ENCODE data around the gene TBX18.

The TBX18 gene

GRCh38 chr6:84748376-84748775, 16.0 kb downstream of the TBX18 start:
- Histone ChIP-seq H3K27me3 (ENCODE audit: insufficient read depth, low read length) (no peaks in the 10 kb centered on the region), H3K4me3 (ENCODE audit: low read depth, low read length) (no peak overlapping the region), H2AFZ (ENCODE audit: low read length, unreplicated experiment) (no peak overlapping the region), H3K4me1 (ENCODE audit: control insufficient read depth, insufficient read depth, low read length, unreplicated experiment) (peaks cover 30% of the 10 kb centered on the region), H3K36me3 (ENCODE audit: insufficient read depth, low read length) (peaks cover 37% of the 10 kb centered on the region), H3K79me2 (ENCODE audit: control insufficient read depth, insufficient read depth, low read length, unreplicated experiment) (peaks cover 32% of the 10 kb centered on the region), H3K27ac (ENCODE audit: low read depth, low read length) (no peak overlapping the region)

DNA sequence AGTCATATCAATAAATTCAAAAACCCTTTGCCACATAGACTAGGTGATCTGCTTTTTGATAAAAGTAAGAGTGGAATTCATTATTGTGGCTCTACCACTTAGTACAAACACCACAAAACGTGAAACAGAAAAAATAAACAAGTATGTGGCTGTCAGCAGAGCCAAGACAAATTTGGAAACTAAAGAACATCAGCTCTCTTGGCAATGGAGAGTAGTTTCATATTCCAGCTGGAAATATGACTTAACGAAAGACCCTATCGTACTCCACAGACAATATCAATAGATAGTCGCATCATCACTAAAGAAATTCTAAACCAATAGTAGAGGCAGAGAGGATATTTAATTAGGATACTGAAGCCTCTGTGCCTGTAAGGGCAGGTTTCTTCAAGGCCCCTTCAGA, 20.8 kb downstream of the TBX18 start:
- H3K36me3 ChIP-seq (ENCODE audit: insufficient read depth, low read length) = peaks cover 27% of the 10 kb centered on the region
- H3K27me3 ChIP-seq (ENCODE audit: insufficient read depth, low read length) = no peaks in the 10 kb centered on the region
- H3K4me1 ChIP-seq (ENCODE audit: control insufficient read depth, insufficient read depth, low read length, unreplicated experiment) = peaks cover 33% of the 10 kb centered on the region
- H2AFZ ChIP-seq (ENCODE audit: low read length, unreplicated experiment) = no peak overlapping the region
- no peak overlapping the region for H3K27ac ChIP-seq (ENCODE audit: low read depth, low read length)
- no peak overlapping the region for H3K4me3 ChIP-seq (ENCODE audit: low read depth, low read length)
- H3K79me2 ChIP-seq (ENCODE audit: control insufficient read depth, insufficient read depth, low read length, unreplicated experiment) = peaks cover 6% of the 10 kb centered on the region

DNA sequence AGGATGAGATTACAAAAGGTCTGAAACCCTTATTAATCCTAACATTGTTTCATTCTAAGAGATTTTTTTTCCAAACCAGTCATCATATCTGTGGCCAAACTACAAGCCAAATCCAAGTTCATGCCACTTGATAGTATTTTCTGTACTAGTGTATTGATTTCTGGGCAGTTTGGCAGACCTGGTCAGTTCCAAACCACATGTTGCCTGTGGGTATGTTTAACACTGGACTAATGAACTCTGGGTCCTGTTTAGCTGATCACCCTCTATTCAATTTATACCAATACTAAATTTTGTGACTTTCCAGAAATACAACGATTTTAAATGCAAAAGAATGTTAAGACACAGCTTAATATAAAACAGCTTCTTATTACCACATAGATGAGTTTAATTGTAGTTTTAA, 24.0 kb downstream of the TBX18 start:
- Histone ChIP-seq H3K36me3 (ENCODE audit: insufficient read depth, low read length) (peaks cover 38% of the 10 kb centered on the region), H3K27ac (ENCODE audit: low read depth, low read length) (no peak overlapping the region), H3K4me1 (ENCODE audit: control insufficient read depth, insufficient read depth, low read length, unreplicated experiment) (peaks cover 33% of the 10 kb centered on the region), H3K4me3 (ENCODE audit: low read depth, low read length) (no peak overlapping the region), H3K79me2 (ENCODE audit: control insufficient read depth, insufficient read depth, low read length, unreplicated experiment) (peaks cover 3% of the 10 kb centered on the region), H3K27me3 (ENCODE audit: insufficient read depth, low read length) (no peaks in the 10 kb centered on the region), H2AFZ (ENCODE audit: low read length, unreplicated experiment) (no peak overlapping the region)

- H3K36me3 ChIP-seq (ENCODE audit: insufficient read depth, low read length) = peaks cover 43% of the 10 kb centered on the region
- no peaks in the 10 kb centered on the region for H3K27me3 ChIP-seq (ENCODE audit: insufficient read depth, low read length)
- H3K4me1 ChIP-seq (ENCODE audit: control insufficient read depth, insufficient read depth, low read length, unreplicated experiment) = peaks cover 28% of the 10 kb centered on the region
- H3K4me3 ChIP-seq (ENCODE audit: low read depth, low read length) = no peak overlapping the region
- H3K79me2 ChIP-seq (ENCODE audit: control insufficient read depth, insufficient read depth, low read length, unreplicated experiment) = peaks cover 3% of the 10 kb centered on the region
- H3K27ac ChIP-seq (ENCODE audit: low read depth, low read length) = no peak overlapping the region
- H2AFZ ChIP-seq (ENCODE audit: low read length, unreplicated experiment) = no peak overlapping the region
Observed at GRCh38 chr6:84739866-84740208, 24.6 kb downstream of the TBX18 start.

DNA sequence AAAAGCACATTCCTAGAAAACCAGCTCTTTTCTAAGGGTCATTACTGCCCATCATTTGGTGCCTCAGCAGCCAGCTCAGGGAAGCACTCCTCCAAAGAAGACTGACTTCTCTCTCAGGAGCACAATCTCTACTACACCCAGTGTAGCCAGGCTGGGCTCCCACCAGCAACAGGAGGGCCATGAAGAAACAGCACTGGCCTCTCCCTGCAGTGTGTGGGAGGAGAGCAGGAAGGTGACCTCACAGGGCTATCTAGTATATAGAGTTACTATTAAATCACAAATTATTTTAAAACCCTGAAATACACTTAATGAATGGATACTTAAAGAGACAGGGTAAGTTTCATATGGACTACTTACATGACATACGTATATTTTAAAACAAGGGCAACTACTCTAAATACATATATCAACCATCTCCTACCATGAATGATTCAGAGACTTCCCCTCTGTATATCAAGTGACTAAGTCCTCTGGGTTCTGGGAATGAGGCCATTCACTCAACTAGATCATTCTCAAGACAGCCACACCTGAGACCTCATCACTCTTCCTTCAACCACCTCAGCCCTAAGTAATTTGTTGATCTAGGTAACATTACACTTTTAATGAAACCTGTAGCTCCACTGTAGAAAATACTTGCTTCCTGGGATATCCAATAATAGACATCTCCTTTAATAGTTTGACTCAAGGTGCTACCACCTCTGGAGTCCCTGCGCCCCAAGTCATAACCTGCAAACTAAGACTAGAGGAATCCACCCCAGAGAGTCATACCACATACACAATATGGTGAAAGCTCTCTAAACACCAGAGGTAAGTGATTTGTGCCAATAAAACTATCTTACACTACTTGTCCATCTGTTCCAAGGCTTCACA, 25.2 kb downstream of the TBX18 start:
- peaks cover 43% of the 10 kb centered on the region for H3K36me3 ChIP-seq (ENCODE audit: insufficient read depth, low read length)

GRCh38 chr6:84733889-84734288, 30.5 kb downstream of the TBX18 start:
- Histone ChIP-seq H2AFZ (ENCODE audit: low read length, unreplicated experiment) (no peak overlapping the region), H3K79me2 (ENCODE audit: control insufficient read depth, insufficient read depth, low read length, unreplicated experiment) (peaks cover 3% of the 10 kb centered on the region), H3K4me1 (ENCODE audit: control insufficient read depth, insufficient read depth, low read length, unreplicated experiment) (peaks cover 21% of the 10 kb centered on the region), H3K27me3 (ENCODE audit: insufficient read depth, low read length) (no peaks in the 10 kb centered on the region), H3K36me3 (ENCODE audit: insufficient read depth, low read length) (peaks cover 39% of the 10 kb centered on the region), H3K27ac (ENCODE audit: low read depth, low read length) (no peak overlapping the region), H3K4me3 (ENCODE audit: low read depth, low read length) (no peak overlapping the region)

More for the DNA sequence above, 25.2 kb downstream of the TBX18 start:
- no peak overlapping the region for H3K4me3 ChIP-seq (ENCODE audit: low read depth, low read length)
- no peaks in the 10 kb centered on the region for H3K27me3 ChIP-seq (ENCODE audit: insufficient read depth, low read length)
- peaks cover 24% of the 10 kb centered on the region for H3K4me1 ChIP-seq (ENCODE audit: control insufficient read depth, insufficient read depth, low read length, unreplicated experiment)
- no peak overlapping the region for H2AFZ ChIP-seq (ENCODE audit: low read length, unreplicated experiment)
- H3K27ac ChIP-seq (ENCODE audit: low read depth, low read length) = no peak overlapping the region
- peaks cover 3% of the 10 kb centered on the region for H3K79me2 ChIP-seq (ENCODE audit: control insufficient read depth, insufficient read depth, low read length, unreplicated experiment)

DNA sequence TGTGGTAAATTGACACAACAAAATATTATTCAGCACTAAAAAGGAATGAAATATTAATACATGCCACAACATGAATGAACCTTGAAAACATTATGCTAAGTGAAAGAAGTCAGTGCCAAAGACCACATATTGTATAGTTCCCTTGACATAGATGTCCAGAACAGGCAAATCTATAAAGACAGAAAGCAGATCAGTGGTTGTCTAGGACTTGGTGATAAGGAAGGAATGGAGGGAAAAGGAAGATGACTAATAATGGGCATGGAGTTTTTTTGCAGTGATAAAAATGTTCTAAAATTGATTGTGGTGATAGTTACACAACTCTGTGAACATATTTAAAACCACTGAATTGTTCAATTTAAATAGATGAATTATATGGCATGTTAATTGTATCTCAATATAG, 32.5 kb downstream of the TBX18 start:
- peaks cover 21% of the 10 kb centered on the region for H3K36me3 ChIP-seq (ENCODE audit: insufficient read depth, low read length)
- H3K79me2 ChIP-seq (ENCODE audit: control insufficient read depth, insufficient read depth, low read length, unreplicated experiment) = no peaks in the 10 kb centered on the region
- no peak overlapping the region for H3K27ac ChIP-seq (ENCODE audit: low read depth, low read length)
- H3K27me3 ChIP-seq (ENCODE audit: insufficient read depth, low read length) = no peaks in the 10 kb centered on the region
- peaks cover 19% of the 10 kb centered on the region for H3K4me1 ChIP-seq (ENCODE audit: control insufficient read depth, insufficient read depth, low read length, unreplicated experiment)
- H3K4me3 ChIP-seq (ENCODE audit: low read depth, low read length) = no peak overlapping the region
- H2AFZ ChIP-seq (ENCODE audit: low read length, unreplicated experiment) = no peak overlapping the region

DNA sequence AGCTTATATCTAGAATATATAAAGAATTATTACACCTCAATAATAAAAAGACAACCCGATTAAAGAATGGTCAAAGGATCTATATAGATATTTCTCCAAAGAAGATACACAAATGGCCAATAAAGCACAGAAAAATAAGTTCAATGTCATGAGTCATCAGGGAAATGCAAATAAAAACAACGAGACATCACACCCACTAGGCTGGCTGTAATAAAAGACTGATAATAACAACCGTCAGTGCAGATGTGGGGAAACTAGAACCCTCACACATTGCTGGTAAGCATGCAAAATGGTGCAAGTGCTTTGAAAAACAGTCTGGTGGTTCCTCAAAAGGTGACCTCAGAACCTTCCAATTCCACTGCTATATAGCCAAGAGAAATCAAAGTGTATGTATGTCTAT, 33.0 kb downstream of the TBX18 start:
- no peaks in the 10 kb centered on the region for H3K79me2 ChIP-seq (ENCODE audit: control insufficient read depth, insufficient read depth, low read length, unreplicated experiment)
- H3K27ac ChIP-seq (ENCODE audit: low read depth, low read length) = no peak overlapping the region
- no peaks in the 10 kb centered on the region for H3K27me3 ChIP-seq (ENCODE audit: insufficient read depth, low read length)
- H3K36me3 ChIP-seq (ENCODE audit: insufficient read depth, low read length) = peaks cover 16% of the 10 kb centered on the region
- H3K4me3 ChIP-seq (ENCODE audit: low read depth, low read length) = no peak overlapping the region
- peaks cover 19% of the 10 kb centered on the region for H3K4me1 ChIP-seq (ENCODE audit: control insufficient read depth, insufficient read depth, low read length, unreplicated experiment)
- H2AFZ ChIP-seq (ENCODE audit: low read length, unreplicated experiment) = no peak overlapping the region

GRCh38 chr6:84728602-84729001, 35.8 kb downstream of the TBX18 start:
- Histone ChIP-seq H3K79me2 (ENCODE audit: control insufficient read depth, insufficient read depth, low read length, unreplicated experiment) (no peaks in the 10 kb centered on the region), H3K4me3 (ENCODE audit: low read depth, low read length) (no peak overlapping the region), H3K4me1 (ENCODE audit: control insufficient read depth, insufficient read depth, low read length, unreplicated experiment) (peaks cover 19% of the 10 kb centered on the region), H2AFZ (ENCODE audit: low read length, unreplicated experiment) (no peak overlapping the region), H3K27ac (ENCODE audit: low read depth, low read length) (no peak overlapping the region), H3K27me3 (ENCODE audit: insufficient read depth, low read length) (no peaks in the 10 kb centered on the region), H3K36me3 (ENCODE audit: insufficient read depth, low read length) (no peaks in the 10 kb centered on the region)

DNA sequence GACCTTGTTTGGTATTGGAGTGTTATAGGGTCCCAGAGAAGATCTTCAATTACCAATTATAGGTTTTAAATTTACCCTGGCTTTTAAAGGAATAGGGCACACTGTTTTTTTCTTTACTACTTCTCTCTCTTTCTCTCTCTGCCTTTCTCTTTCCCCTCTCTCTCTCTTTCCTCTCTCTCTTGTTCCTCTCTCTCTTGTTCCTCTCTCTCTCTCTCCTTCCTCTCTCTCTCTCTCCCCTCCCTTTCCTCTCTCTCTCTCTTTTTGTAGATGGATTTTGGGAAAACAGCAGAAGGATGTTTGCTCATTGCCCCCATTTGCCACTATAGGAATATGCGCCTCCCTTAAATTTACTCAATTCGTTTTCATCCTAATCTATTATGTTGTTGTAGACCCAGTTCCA, 45.2 kb downstream of the TBX18 start:
- H2AFZ ChIP-seq (ENCODE audit: low read length, unreplicated experiment) = no peak overlapping the region
- no peak overlapping the region for H3K27ac ChIP-seq (ENCODE audit: low read depth, low read length)
- H3K4me1 ChIP-seq (ENCODE audit: control insufficient read depth, insufficient read depth, low read length, unreplicated experiment) = peaks cover 7% of the 10 kb centered on the region
- no peak overlapping the region for H3K4me3 ChIP-seq (ENCODE audit: low read depth, low read length)
- no peaks in the 10 kb centered on the region for H3K27me3 ChIP-seq (ENCODE audit: insufficient read depth, low read length)
- no peaks in the 10 kb centered on the region for H3K36me3 ChIP-seq (ENCODE audit: insufficient read depth, low read length)
- H3K79me2 ChIP-seq (ENCODE audit: control insufficient read depth, insufficient read depth, low read length, unreplicated experiment) = no peaks in the 10 kb centered on the region
